GM12878 (cell line): ENCODE results near the gene DDR1. TPM values are rescaled to one million over a fixed set of nuclear protein-coding genes. Genes with fewer than 3 reads are reported as not detected.

Experiments
- ATAC-seq: fragments of 200-7000 bp; cut with Tn5 transposase; 3 replicates; pipeline ENCODE4 v1.9.1; 2020; ENCODE audit warnings: mild to moderate bottlenecking, moderate library complexity
- BruUV-seq: library from RNA; stranded (reverse); fragments of 400-500 nt; replicated peaks from 2 replicates; lab custom pipeline; 2021; lab: Mats Ljungman, UMichigan
- CTCF ChIA-PET: fragments of 300-600 bp; sonication (Branson Sonifier 250); formaldehyde crosslinking; extraction: SDS; loops from one replicate; lab custom pipeline; 2021; ENCODE audit warnings: inconsistent platforms; lab: Yijun Ruan, JAX
- POLR2A ChIA-PET: fragments of 350-600 bp; formaldehyde crosslinking; extraction: SDS; loops from one replicate; lab custom pipeline; 2021; ENCODE audit warnings: inconsistent platforms; lab: Charles Lee
- RAD21 ChIA-PET: fragments of 300-600 bp; sonication (Branson Sonifier 250); formaldehyde crosslinking; loops from one replicate; lab custom pipeline; 2023; ENCODE audit warnings: antibody characterized with exemption; ENCODE audit not compliant: unreplicated experiment; lab: Charles Lee
- SMC1A ChIA-PET: fragments of 300-600 bp; sonication (Branson Sonifier 250); formaldehyde crosslinking; loops from one replicate; lab custom pipeline; 2023; ENCODE audit not compliant: unreplicated experiment, uncharacterized antibody; lab: Charles Lee
- DNase-seq: peaks from one replicate; pipeline ENCODE4 v3.0.0-alpha.2; 2011; ENCODE audit warnings: low read depth, low spot score
- FAIRE-seq: peaks from 3 replicates; lab custom pipeline; 2011; peaks lifted over from hg19 to GRCh38; lab: Jason Lieb, UNC
- H2AFZ ChIP-seq: 2 replicates; pipeline ENCODE4 v1.6.0; 2011; ENCODE audit warnings: low read depth, low read length, control low read depth; ENCODE audit not compliant: control insufficient read depth
- H3K27ac ChIP-seq: 2 replicates; pipeline ENCODE4 v1.5.1; 2011; ENCODE audit warnings: control low read depth; ENCODE audit not compliant: control insufficient read depth, insufficient read depth
- H3K27me3 ChIP-seq, 2 experiments: replicated peaks in 1 of 2; 2 replicates each; pipeline versions ENCODE4 v1.6.0 to v1.6.1; 2011; ENCODE audit warnings: low read length in 1 of 2; ENCODE audit not compliant: control insufficient read depth in 2 of 2, insufficient read depth in 2 of 2
- H3K36me3 ChIP-seq, 2 experiments: 2 replicates each; pipeline ENCODE4 v1.5.1; 2011; ENCODE audit warnings: low read length in 1 of 2; ENCODE audit not compliant: control insufficient read depth in 2 of 2, insufficient read depth in 2 of 2
- H3K4me1 ChIP-seq: 2 replicates; pipeline ENCODE4 v1.6.1; 2011; ENCODE audit warnings: mild to moderate bottlenecking, low read length, moderate library complexity, mixed read lengths; ENCODE audit not compliant: control insufficient read depth, insufficient read depth
- H3K4me2 ChIP-seq: 2 replicates; pipeline ENCODE4 v1.6.0; 2011; ENCODE audit warnings: control low read depth; ENCODE audit not compliant: control insufficient read depth, insufficient read depth
- H3K4me3 ChIP-seq: fragments of 200-600 bp; sonication (generic); 2 replicates; pipeline ENCODE4 v1.5.1; 2016
- H3K79me2 ChIP-seq: 2 replicates; pipeline ENCODE4 v1.6.0; 2011; ENCODE audit warnings: low read length; ENCODE audit not compliant: control insufficient read depth, insufficient read depth
- H3K9ac ChIP-seq: 2 replicates; pipeline ENCODE4 v1.8.0; 2011; ENCODE audit warnings: low read length, control low read depth, mixed read lengths; ENCODE audit not compliant: control insufficient read depth, insufficient read depth
- H3K9me3 ChIP-seq: replicated peaks from 3 replicates; pipeline ENCODE4 v1.5.1; 2011; ENCODE audit warnings: mild to moderate bottlenecking, low read length; ENCODE audit not compliant: control insufficient read depth, insufficient read depth
- H4K20me1 ChIP-seq: 2 replicates; pipeline ENCODE4 v1.6.0; 2011; ENCODE audit not compliant: control insufficient read depth, insufficient read depth
- CHD2 ChIP-seq: IDR thresholded peaks from 2 replicates; pipeline ENCODE4 v1.6.1; 2011; ENCODE audit warnings: low read depth, low read length, improper control_type of control experiment, borderline replicate concordance
- MTA2 ChIP-seq: fragments of 450-650 bp; IDR thresholded peaks from 2 replicates; pipeline ENCODE4 v1.6.1; 2016; ENCODE audit warnings: low read depth, mild to moderate bottlenecking, moderate library complexity
- SMC3 ChIP-seq: IDR thresholded peaks from 2 replicates; pipeline ENCODE4 v1.6.1; 2011; ENCODE audit warnings: low read length, improper control_type of control experiment, borderline replicate concordance
- SPI1 ChIP-seq: IDR thresholded peaks from 2 replicates; pipeline ENCODE4 v1.6.1; 2011; ENCODE audit warnings: low read depth, mild to moderate bottlenecking, low read length, moderate library complexity, borderline replicate concordance; ENCODE audit not compliant: insufficient read depth
- WGBS: methylation state at CpG from one replicate; pipeline ENCODE4 v1.1.6; 2016; ENCODE audit warnings: low lambda C conversion rate; ENCODE audit not compliant: insufficient replicate concordance, insufficient coverage; ENCODE audit errors: missing lambda C conversion rate; 5-methylcytosine and 5-hydroxymethylcytosine counted together
- in situ Hi-C: fragments of 300-500 bp; cut with MboI; formaldehyde crosslinking; loops from 9 replicates; pipeline ENCODE4 v1.14.3; 2018; ENCODE audit warnings: mixed read lengths
- intact Hi-C: fragments of 100-400 bp; cut with micrococcal nuclease; formaldehyde crosslinking; loops from one replicate; pipeline ENCODE4 v1.14.2; 2022; ENCODE audit not compliant: unreplicated experiment
- polyA plus RNA-seq, 11 experiments: library from polyadenylated mRNA; depleted of rRNA in 4 of 11; unstranded in 6 of 11; stranded (reverse) in 5 of 11; fragments of >200 nt; fragmentation: Nextera tagmentation in 4 of 11; fragmentation: Illumina TruSeq in 1 of 11; extraction: Ambion mirVana in 4 of 11; extraction: Trizol in 1 of 11; gene quantifications; 1 replicate in 1 of 11; 2 replicates in 10 of 11; pipeline versions ENCODE4 v1.2.1 to v1.2.3, GENCODE V29; 2011 to 2016; ENCODE audit warnings: inconsistent platforms in 2 of 11, missing spikeins in 2 of 11, low read depth in 1 of 11
- total RNA-seq, 4 experiments: library from RNA; depleted of rRNA in 3 of 4; stranded (reverse); fragments of >200 nt in 3 of 4; fragmentation: Illumina TruSeq in 1 of 4; extraction: Trizol in 1 of 4; gene quantifications; 2 replicates each; pipeline versions ENCODE4 v1.2.1 to v1.2.3, GENCODE V29; 2013 to 2021
- TF ChIP-seq, protein P1 (sequence below): fragments of 450-650 bp; conservative IDR thresholded peaks from 2 replicates; pipeline ENCODE4 v1.6.1; 2017; ENCODE audit warnings: mild to moderate bottlenecking, moderate library complexity
- TF ChIP-seq, protein P2 (sequence below): fragments of 450-650 bp; formaldehyde crosslinking; IDR thresholded peaks from 2 replicates; pipeline ENCODE4 v1.5.0; 2022; ENCODE audit warnings: mild to moderate bottlenecking, missing genetic modification characterization

DDR1 gene
- total and polyA plus RNA-seq, 10 of the 15 experiments (the other 5 are each of a cell fraction or from before 2014, with no cell fraction given) = 1.1 to 39.0 (median 11.9) TPM

DNA sequence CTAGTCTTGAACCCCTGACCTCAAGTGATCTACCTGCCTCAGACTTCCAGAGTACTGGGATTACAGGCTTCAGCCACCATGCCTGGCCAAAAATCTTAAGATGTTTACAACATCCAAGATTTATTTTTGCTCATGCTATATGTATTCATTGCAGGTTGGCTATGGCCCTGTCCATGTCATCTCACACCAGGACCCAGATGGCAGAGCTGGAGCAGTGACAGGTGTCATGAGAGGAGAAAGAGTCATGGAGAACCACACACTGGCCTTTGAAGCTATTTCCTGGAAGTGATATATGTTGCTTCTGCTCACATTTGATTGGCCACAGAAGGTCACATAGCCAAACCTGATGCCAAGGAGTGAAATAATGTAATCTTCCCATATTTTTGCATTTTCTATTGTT, 13.8 kb upstream of the DDR1 start (continued):
- TF ChIP-seq, protein P1, sequence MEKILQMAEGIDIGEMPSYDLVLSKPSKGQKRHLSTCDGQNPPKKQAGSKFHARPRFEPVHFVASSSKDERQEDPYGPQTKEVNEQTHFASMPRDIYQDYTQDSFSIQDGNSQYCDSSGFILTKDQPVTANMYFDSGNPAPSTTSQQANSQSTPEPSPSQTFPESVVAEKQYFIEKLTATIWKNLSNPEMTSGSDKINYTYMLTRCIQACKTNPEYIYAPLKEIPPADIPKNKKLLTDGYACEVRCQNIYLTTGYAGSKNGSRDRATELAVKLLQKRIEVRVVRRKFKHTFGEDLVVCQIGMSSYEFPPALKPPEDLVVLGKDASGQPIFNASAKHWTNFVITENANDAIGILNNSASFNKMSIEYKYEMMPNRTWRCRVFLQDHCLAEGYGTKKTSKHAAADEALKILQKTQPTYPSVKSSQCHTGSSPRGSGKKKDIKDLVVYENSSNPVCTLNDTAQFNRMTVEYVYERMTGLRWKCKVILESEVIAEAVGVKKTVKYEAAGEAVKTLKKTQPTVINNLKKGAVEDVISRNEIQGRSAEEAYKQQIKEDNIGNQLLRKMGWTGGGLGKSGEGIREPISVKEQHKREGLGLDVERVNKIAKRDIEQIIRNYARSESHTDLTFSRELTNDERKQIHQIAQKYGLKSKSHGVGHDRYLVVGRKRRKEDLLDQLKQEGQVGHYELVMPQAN = no peak

DNA sequence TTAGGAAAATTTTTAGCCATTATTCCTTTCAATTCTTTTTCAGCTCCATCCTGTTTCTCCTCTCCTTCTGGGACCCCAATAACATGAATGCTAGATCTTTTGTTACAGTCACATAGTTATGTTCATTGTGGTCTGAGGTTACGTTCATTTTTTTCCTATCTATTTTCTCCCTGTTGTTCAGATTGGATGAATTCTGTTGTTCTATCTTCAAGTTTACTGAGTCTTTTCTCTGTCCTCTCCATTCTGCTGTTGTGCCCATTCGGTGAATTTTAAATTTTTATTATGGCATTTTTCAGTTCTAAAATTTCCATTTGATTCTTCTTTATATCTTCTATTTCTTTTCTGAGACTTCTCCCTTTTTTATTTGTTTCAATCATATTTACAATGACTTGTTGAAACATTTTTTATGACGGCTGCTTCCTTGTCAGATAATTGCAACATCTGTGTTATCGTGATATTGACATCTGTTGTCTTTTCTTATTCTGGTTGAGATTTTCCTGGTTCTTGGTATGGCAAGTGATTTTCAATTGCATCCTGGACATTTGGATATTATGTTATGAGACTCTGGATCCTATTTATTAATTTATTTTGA, 12.6 kb upstream of the DDR1 start:
- intact Hi-C loops = no loop called here
- H2AFZ ChIP-seq = no peak overlapping the region
- POLR2A ChIA-PET = no interaction called here

More for the DNA sequence above, 12.6 kb upstream of the DDR1 start:
- Histone ChIP-seq H3K4me1 (peaks cover 6% of the 10 kb centered on the region), H3K9ac (no peak overlapping the region), H3K4me3 (no peak overlapping the region), H3K79me2 (no peaks in the 10 kb centered on the region), H3K9me3 (peaks cover 10% of the 10 kb centered on the region; the same call in 2 of the 3 replicates), H4K20me1 (no peaks in the 10 kb centered on the region), H3K4me2 (no peak overlapping the region), H3K27me3 (no peaks in the 10 kb centered on the region), H3K27ac (no peak overlapping the region), H3K36me3 (no peaks in the 10 kb centered on the region)
- WGBS = 58% methylated on average over 4 of the region's 4 CpGs
- no peak for FAIRE-seq
- in situ Hi-C loops = no loop called here
- CTCF ChIA-PET = no interaction called here
- ATAC-seq = no peak
- TF ChIP-seq SMC3 = no peak
- no peak for TF ChIP-seq SPI1
- TF ChIP-seq MTA2 = no peak
- TF ChIP-seq CHD2 = no peak
- TF ChIP-seq, protein P2, sequence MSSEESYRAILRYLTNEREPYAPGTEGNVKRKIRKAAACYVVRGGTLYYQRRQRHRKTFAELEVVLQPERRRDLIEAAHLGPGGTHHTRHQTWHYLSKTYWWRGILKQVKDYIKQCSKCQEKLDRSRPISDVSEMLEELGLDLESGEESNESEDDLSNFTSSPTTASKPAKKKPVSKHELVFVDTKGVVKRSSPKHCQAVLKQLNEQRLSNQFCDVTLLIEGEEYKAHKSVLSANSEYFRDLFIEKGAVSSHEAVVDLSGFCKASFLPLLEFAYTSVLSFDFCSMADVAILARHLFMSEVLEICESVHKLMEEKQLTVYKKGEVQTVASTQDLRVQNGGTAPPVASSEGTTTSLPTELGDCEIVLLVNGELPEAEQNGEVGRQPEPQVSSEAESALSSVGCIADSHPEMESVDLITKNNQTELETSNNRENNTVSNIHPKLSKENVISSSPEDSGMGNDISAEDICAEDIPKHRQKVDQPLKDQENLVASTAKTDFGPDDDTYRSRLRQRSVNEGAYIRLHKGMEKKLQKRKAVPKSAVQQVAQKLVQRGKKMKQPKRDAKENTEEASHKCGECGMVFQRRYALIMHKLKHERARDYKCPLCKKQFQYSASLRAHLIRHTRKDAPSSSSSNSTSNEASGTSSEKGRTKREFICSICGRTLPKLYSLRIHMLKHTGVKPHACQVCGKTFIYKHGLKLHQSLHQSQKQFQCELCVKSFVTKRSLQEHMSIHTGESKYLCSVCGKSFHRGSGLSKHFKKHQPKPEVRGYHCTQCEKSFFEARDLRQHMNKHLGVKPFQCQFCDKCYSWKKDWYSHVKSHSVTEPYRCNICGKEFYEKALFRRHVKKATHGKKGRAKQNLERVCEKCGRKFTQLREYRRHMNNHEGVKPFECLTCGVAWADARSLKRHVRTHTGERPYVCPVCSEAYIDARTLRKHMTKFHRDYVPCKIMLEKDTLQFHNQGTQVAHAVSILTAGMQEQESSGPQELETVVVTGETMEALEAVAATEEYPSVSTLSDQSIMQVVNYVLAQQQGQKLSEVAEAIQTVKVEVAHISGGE (CRISPR knock-in tag) = no peak
- RAD21 ChIA-PET = no interaction called here
- SMC1A ChIA-PET = interaction anchor here (1.0 kb wide), 1 partner anchor 141 kb away, joined by 3 read pairs; no protein-coding TSS in a partner anchor
- DNase-seq = no peak
- no TSS peak for BruUV-seq
